HCT116 (cell line): ENCODE results near the gene PTGS1. TPM values are rescaled to one million over a fixed set of nuclear protein-coding genes. Genes with fewer than 3 reads are reported as not detected.

ENCODE experiments used
- ATAC-seq: fragments of 200-7000 bp; cut with Tn5 transposase; 2 replicates; pipeline ENCODE4 v1.9.1; 2020; ENCODE audit warnings: mild to moderate bottlenecking, moderate library complexity
- BruUV-seq: library from RNA; stranded (reverse); fragments of 400-500 nt; replicated peaks from 2 replicates; lab custom pipeline; 2021; lab: Mats Ljungman, UMichigan
- CTCF ChIA-PET: fragments of 300-600 bp; sonication (Branson Sonifier 250); formaldehyde crosslinking; loops from one replicate; lab custom pipeline; 2021; ENCODE audit warnings: antibody characterized with exemption; lab: Charles Lee
- POLR2A ChIA-PET: fragments of 300-600, 350-600 bp; sonication (Branson Sonifier 250); formaldehyde crosslinking; loops from one replicate; lab custom pipeline; 2021; ENCODE audit warnings: antibody characterized with exemption; lab: Charles Lee
- RAD21 ChIA-PET, 2 experiments: fragments of 300-600 bp; sonication (Branson Sonifier 250); formaldehyde crosslinking; loops; one replicate each; lab custom pipeline; 2023; ENCODE audit warnings: low total read pairs in 2 of 2; ENCODE audit not compliant: uncharacterized antibody in 2 of 2, unreplicated experiment in 2 of 2, low non-redundant PET in 1 of 2; lab: Charles Lee
- DNase-seq: peaks from one replicate; pipeline ENCODE4 v3.0.0-alpha.2; 2010; ENCODE audit warnings: low read depth, low spot score
- H2AFZ ChIP-seq: fragments of 200-600 bp; shearing (Covaris generic), sonication (generic); 2 replicates; pipeline ENCODE4 v1.6.1; 2017; ENCODE audit warnings: low read depth, mixed run types, mixed read lengths, antibody characterized with exemption, low read length; ENCODE audit not compliant: poor library complexity, severe bottlenecking
- H3K27ac ChIP-seq: 2 replicates; pipeline ENCODE4 v1.5.1; 2012; ENCODE audit warnings: low read depth, low read length
- H3K27me3 ChIP-seq: fragments of 200-600 bp; sonication (generic); 2 replicates; pipeline ENCODE4 v1.6.1; 2016; ENCODE audit warnings: mixed run types, low read length, mixed read lengths; ENCODE audit not compliant: insufficient read depth
- H3K36me3 ChIP-seq, 2 experiments: fragments of 200-500 bp in 1 of 2; fragments of 200-600 bp in 1 of 2; sonication (Bioruptor generic) in 1 of 2; sonication (generic) in 1 of 2; 2 replicates each; pipeline versions ENCODE4 v1.5.1 to v1.6.1; 2014 to 2016; ENCODE audit warnings: low read length in 2 of 2, inconsistent platforms in 1 of 2, mixed read lengths in 1 of 2, mixed run types in 1 of 2; ENCODE audit not compliant: insufficient read depth in 2 of 2, control insufficient read depth in 1 of 2
- H3K4me1 ChIP-seq, 2 experiments: fragments of 200-600 bp in 1 of 2; sonication (generic) in 1 of 2; 2 replicates each; pipeline versions ENCODE4 v1.5.1 to v1.6.1; 2012 to 2017; ENCODE audit warnings: low read length in 2 of 2, inconsistent platforms in 1 of 2, mild to moderate bottlenecking in 1 of 2, mixed read lengths in 1 of 2, mixed run types in 1 of 2, moderate library complexity in 1 of 2; ENCODE audit not compliant: insufficient read depth in 2 of 2, control insufficient read depth in 1 of 2
- H3K4me2 ChIP-seq: fragments of 200-600 bp; sonication (generic); 2 replicates; pipeline ENCODE4 v1.6.1; 2017; ENCODE audit warnings: mixed run types, low read length, mixed read lengths
- H3K4me3 ChIP-seq, 2 experiments: fragments of 200-600 bp in 1 of 2; sonication (generic) in 1 of 2; replicated peaks in 1 of 2; 2 replicates each; pipeline ENCODE4 v1.5.1; 2011 to 2016; ENCODE audit warnings: low read length in 2 of 2, control low read depth in 1 of 2, low read depth in 1 of 2, mild to moderate bottlenecking in 1 of 2, mixed read lengths in 1 of 2, mixed run types in 1 of 2
- H3K79me2 ChIP-seq: fragments of 200-600 bp; sonication (generic); 2 replicates; pipeline ENCODE4 v1.6.1; 2017; ENCODE audit warnings: mild to moderate bottlenecking, mixed run types, low read length, moderate library complexity, mixed read lengths; ENCODE audit not compliant: insufficient read depth
- H3K9ac ChIP-seq: fragments of 200-600 bp; sonication (generic); 2 replicates; pipeline ENCODE4 v1.6.1; 2016; ENCODE audit warnings: low read length, mixed read lengths
- H3K9me2 ChIP-seq: fragments of 200-600 bp; sonication (generic), shearing (Covaris generic); 2 replicates; pipeline ENCODE4 v1.6.1; 2017; ENCODE audit warnings: mixed run types, mild to moderate bottlenecking, moderate library complexity; ENCODE audit not compliant: insufficient read depth
- H3K9me3 ChIP-seq, 2 experiments: fragments of 200-500 bp in 1 of 2; fragments of 200-600 bp in 1 of 2; sonication (Bioruptor generic) in 1 of 2; sonication (generic) in 1 of 2; 2 replicates each; pipeline ENCODE4 v1.6.1; 2014 to 2017; ENCODE audit warnings: low read length in 2 of 2, mixed read lengths in 2 of 2, inconsistent platforms in 1 of 2, low read depth in 1 of 2, mild to moderate bottlenecking in 1 of 2, mixed run types in 1 of 2, moderate library complexity in 1 of 2; ENCODE audit not compliant: control insufficient read depth in 1 of 2, insufficient read depth in 1 of 2
- H4K20me1 ChIP-seq: fragments of 200-600 bp; sonication (generic), shearing (Covaris generic); 2 replicates; pipeline ENCODE4 v1.6.1; 2017; ENCODE audit warnings: mixed run types, mild to moderate bottlenecking, moderate library complexity; ENCODE audit not compliant: insufficient read depth
- ATF3 ChIP-seq: IDR thresholded peaks from 2 replicates; pipeline ENCODE4 v1.6.1; 2012
- CEBPB ChIP-seq: IDR thresholded peaks from 2 replicates; pipeline ENCODE4 v1.6.1; 2012; ENCODE audit warnings: low read depth
- ELF1 ChIP-seq: IDR thresholded peaks from 2 replicates; pipeline ENCODE4 v1.6.1; 2012; ENCODE audit warnings: low read depth, borderline replicate concordance
- EZH2 ChIP-seq: fragments of 200-600 bp; sonication (generic); IDR thresholded peaks from 2 replicates; pipeline ENCODE4 v1.6.1; 2017; ENCODE audit warnings: antibody characterized with exemption, mixed run types
- EZH2phosphoT487 ChIP-seq: fragments of 200-600 bp; IDR thresholded peaks from 2 replicates; pipeline ENCODE4 v1.6.1; 2018; ENCODE audit warnings: antibody characterized with exemption, borderline replicate concordance
- FOSL1 ChIP-seq: IDR thresholded peaks from 2 replicates; pipeline ENCODE4 v1.6.1; 2012; ENCODE audit warnings: low read depth
- JUND ChIP-seq: IDR thresholded peaks from 2 replicates; pipeline ENCODE4 v1.6.1; 2012
- POLR2A ChIP-seq: IDR thresholded peaks from 2 replicates; pipeline ENCODE4 v1.7.0; 2011; ENCODE audit warnings: borderline replicate concordance; ENCODE audit not compliant: insufficient read depth, insufficient read length; ENCODE audit errors: extremely low read depth
- POLR2AphosphoS5 ChIP-seq: IDR thresholded peaks from 2 replicates; pipeline ENCODE4 v1.6.1; 2011; ENCODE audit warnings: mild to moderate bottlenecking, low read depth, low read length, moderate library complexity
- RAD21 ChIP-seq: IDR thresholded peaks from 2 replicates; pipeline ENCODE4 v1.6.1; 2012; ENCODE audit warnings: low read depth, mild to moderate bottlenecking
- SP1 ChIP-seq: IDR thresholded peaks from 2 replicates; pipeline ENCODE4 v1.6.1; 2012; ENCODE audit warnings: low read depth
- SRF ChIP-seq: IDR thresholded peaks from 2 replicates; pipeline ENCODE4 v1.6.1; 2012; ENCODE audit warnings: low read depth
- TCF7L2 ChIP-seq: IDR thresholded peaks from 2 replicates; pipeline ENCODE4 v1.7.0; 2011; ENCODE audit warnings: borderline replicate concordance, inconsistent platforms; ENCODE audit not compliant: insufficient read depth, insufficient read length; ENCODE audit errors: extremely low read depth
- YY1 ChIP-seq: IDR thresholded peaks from 2 replicates; pipeline ENCODE4 v1.6.1; 2011; ENCODE audit warnings: low read length, low read depth, moderate library complexity, mild to moderate bottlenecking; ENCODE audit not compliant: insufficient replicate concordance; ENCODE audit errors: extremely low read depth
- ZNF274 ChIP-seq: fragments of 200-500 bp; sonication (Bioruptor generic); IDR thresholded peaks from 2 replicates; pipeline ENCODE4 v1.6.1; 2014; ENCODE audit warnings: mild to moderate bottlenecking, low read depth, low read length, inconsistent platforms
- intact Hi-C: fragments of 100-400 bp; cut with micrococcal nuclease; formaldehyde crosslinking; loops from 2 replicates; pipeline ENCODE4 v1.10.0; 2022
- total RNA-seq: library from RNA; stranded (reverse); gene quantifications from one replicate; pipeline ENCODE4 v1.2.1, GENCODE V29; 2021; ENCODE audit not compliant: unreplicated experiment
- TF ChIP-seq, protein P1 (sequence below), 3 experiments: fragments of 200-600 bp in 1 of 3; sonication (generic) in 1 of 3; IDR thresholded peaks in 2 of 3; conservative IDR thresholded peaks in 1 of 3; 2 replicates each; pipeline ENCODE4 v1.5.1; 2012 to 2017; ENCODE audit warnings: low read depth in 2 of 3, low read length in 2 of 3, antibody characterized with exemption in 1 of 3, borderline replicate concordance in 1 of 3, control low read depth in 1 of 3, mild to moderate bottlenecking in 1 of 3, mixed read lengths in 1 of 3, mixed run types in 1 of 3, moderate library complexity in 1 of 3; ENCODE audit not compliant: insufficient read depth in 1 of 3
- TF ChIP-seq, protein P2 (sequence below): IDR thresholded peaks from 2 replicates; pipeline ENCODE4 v1.6.1; 2012
- TF ChIP-seq, protein P3 (sequence below): IDR thresholded peaks from 2 replicates; pipeline ENCODE4 v1.6.1; 2011; ENCODE audit warnings: mild to moderate bottlenecking, low read length, moderate library complexity; ENCODE audit not compliant: insufficient replicate concordance; ENCODE audit errors: extremely low read depth

The PTGS1 gene
- total RNA-seq, 1 experiment from 2014 or later = 3.5 TPM

GRCh38 chr9:122336189-122336588 is 34.6 kb upstream of the PTGS1 start:
- Histone ChIP-seq H3K9me3 (no peaks in the 10 kb centered on the region), H3K36me3 (no peaks in the 10 kb centered on the region), H3K4me2 (no peak overlapping the region), H2AFZ (no peak overlapping the region), H3K4me3 (no peak overlapping the region), H3K4me1 (peaks cover 4 to 5% of the 10 kb centered on the region in 2 experiments; a peak in 2 of 4 replicates), H3K79me2 (no peaks in the 10 kb centered on the region), H3K9ac (no peak overlapping the region), H3K27ac (no peak overlapping the region), H3K9me2 (no peaks in the 10 kb centered on the region), H3K27me3 (no peaks in the 10 kb centered on the region), H4K20me1 (no peaks in the 10 kb centered on the region)
- TF ChIP-seq SP1 = no peak
- no peak for TF ChIP-seq POLR2AphosphoS5
- no peak for TF ChIP-seq ATF3
- no peak for TF ChIP-seq YY1
- TF ChIP-seq, protein P1, sequence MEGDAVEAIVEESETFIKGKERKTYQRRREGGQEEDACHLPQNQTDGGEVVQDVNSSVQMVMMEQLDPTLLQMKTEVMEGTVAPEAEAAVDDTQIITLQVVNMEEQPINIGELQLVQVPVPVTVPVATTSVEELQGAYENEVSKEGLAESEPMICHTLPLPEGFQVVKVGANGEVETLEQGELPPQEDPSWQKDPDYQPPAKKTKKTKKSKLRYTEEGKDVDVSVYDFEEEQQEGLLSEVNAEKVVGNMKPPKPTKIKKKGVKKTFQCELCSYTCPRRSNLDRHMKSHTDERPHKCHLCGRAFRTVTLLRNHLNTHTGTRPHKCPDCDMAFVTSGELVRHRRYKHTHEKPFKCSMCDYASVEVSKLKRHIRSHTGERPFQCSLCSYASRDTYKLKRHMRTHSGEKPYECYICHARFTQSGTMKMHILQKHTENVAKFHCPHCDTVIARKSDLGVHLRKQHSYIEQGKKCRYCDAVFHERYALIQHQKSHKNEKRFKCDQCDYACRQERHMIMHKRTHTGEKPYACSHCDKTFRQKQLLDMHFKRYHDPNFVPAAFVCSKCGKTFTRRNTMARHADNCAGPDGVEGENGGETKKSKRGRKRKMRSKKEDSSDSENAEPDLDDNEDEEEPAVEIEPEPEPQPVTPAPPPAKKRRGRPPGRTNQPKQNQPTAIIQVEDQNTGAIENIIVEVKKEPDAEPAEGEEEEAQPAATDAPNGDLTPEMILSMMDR (IDR thresholded peaks at IDR 0.05 in 2 of 3, conservative IDR thresholded peaks at IDR 0.05 in 1 of 3; ENCODE audit: borderline replicate concordance in 1 of 3, insufficient read depth in 1 of 3, low read depth in 2 of 3, low read length in 2 of 3) = no peak
- TF ChIP-seq, protein P2, sequence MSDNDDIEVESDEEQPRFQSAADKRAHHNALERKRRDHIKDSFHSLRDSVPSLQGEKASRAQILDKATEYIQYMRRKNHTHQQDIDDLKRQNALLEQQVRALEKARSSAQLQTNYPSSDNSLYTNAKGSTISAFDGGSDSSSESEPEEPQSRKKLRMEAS = no peak
- TF ChIP-seq, protein P3, sequence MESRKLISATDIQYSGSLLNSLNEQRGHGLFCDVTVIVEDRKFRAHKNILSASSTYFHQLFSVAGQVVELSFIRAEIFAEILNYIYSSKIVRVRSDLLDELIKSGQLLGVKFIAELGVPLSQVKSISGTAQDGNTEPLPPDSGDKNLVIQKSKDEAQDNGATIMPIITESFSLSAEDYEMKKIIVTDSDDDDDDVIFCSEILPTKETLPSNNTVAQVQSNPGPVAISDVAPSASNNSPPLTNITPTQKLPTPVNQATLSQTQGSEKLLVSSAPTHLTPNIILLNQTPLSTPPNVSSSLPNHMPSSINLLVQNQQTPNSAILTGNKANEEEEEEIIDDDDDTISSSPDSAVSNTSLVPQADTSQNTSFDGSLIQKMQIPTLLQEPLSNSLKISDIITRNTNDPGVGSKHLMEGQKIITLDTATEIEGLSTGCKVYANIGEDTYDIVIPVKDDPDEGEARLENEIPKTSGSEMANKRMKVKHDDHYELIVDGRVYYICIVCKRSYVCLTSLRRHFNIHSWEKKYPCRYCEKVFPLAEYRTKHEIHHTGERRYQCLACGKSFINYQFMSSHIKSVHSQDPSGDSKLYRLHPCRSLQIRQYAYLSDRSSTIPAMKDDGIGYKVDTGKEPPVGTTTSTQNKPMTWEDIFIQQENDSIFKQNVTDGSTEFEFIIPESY = no peak
- TF ChIP-seq FOSL1 = no peak
- TF ChIP-seq ZNF274 = no peak
- no peak for TF ChIP-seq TCF7L2
- no peak for TF ChIP-seq POLR2A
- TF ChIP-seq RAD21 = no peak
- TF ChIP-seq SRF = no peak
- TF ChIP-seq CEBPB = no peak
- no peak for TF ChIP-seq EZH2
- no peak for TF ChIP-seq JUND
- no peak for TF ChIP-seq ELF1
- TF ChIP-seq EZH2phosphoT487 = no peak
- no peak for DNase-seq
- intact Hi-C loops = no loop called here
- POLR2A ChIA-PET = no interaction called here
- RAD21 ChIA-PET = no interaction called here
- ATAC-seq = no peak
- BruUV-seq = no TSS peak
- CTCF ChIA-PET = no interaction called here
